ENCODE data around the gene ETV5.

DNA sequence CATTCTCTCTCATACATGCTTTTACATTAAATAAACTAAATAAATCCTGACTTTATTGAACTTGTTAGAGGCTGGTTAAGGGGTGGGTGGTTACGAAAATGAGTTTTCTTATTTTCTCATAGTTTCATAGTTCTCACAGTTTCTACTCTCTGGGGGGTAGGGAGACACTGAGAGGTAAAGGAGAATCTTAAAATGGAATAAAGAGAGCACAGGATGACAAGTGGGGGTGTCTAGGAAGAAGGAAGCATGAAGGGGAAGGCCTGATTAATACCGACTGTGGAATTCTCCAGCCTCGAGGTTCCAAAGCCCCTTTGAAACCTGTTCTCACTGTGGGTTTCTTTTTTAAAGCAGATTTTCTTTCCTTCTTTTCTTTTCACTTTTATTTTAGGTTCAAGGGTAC is 104.7 kb downstream of the ETV5 start:
- TF ChIP-seq, protein P1, sequence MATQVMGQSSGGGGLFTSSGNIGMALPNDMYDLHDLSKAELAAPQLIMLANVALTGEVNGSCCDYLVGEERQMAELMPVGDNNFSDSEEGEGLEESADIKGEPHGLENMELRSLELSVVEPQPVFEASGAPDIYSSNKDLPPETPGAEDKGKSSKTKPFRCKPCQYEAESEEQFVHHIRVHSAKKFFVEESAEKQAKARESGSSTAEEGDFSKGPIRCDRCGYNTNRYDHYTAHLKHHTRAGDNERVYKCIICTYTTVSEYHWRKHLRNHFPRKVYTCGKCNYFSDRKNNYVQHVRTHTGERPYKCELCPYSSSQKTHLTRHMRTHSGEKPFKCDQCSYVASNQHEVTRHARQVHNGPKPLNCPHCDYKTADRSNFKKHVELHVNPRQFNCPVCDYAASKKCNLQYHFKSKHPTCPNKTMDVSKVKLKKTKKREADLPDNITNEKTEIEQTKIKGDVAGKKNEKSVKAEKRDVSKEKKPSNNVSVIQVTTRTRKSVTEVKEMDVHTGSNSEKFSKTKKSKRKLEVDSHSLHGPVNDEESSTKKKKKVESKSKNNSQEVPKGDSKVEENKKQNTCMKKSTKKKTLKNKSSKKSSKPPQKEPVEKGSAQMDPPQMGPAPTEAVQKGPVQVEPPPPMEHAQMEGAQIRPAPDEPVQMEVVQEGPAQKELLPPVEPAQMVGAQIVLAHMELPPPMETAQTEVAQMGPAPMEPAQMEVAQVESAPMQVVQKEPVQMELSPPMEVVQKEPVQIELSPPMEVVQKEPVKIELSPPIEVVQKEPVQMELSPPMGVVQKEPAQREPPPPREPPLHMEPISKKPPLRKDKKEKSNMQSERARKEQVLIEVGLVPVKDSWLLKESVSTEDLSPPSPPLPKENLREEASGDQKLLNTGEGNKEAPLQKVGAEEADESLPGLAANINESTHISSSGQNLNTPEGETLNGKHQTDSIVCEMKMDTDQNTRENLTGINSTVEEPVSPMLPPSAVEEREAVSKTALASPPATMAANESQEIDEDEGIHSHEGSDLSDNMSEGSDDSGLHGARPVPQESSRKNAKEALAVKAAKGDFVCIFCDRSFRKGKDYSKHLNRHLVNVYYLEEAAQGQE (IDR thresholded peaks at IDR 0.05) = no peak
- TF ChIP-seq RNF2 (IDR thresholded peaks at IDR 0.05; ENCODE audit: borderline replicate concordance, low read depth) (no peak), TP53 (CRISPR knock-in tag; IDR thresholded peaks at IDR 0.05) (no peak)

All from A549 (cell line).